Right cardiac atrium (tissue), 5 donors: ENCODE results near the gene CTNND1. TPM values are rescaled to one million over a fixed set of nuclear protein-coding genes. Genes with fewer than 3 reads are reported as not detected.

Source experiments
- ATAC-seq, 2 donors: fragments of 200-7000 bp; cut with Tn5 transposase; one replicate each; pipeline versions ENCODE4 v1.8.0 to v1.9.1; 2020; ENCODE audit warnings: moderate library complexity in 2 of 2, mild to moderate bottlenecking in 1 of 2
- DNase-seq, 3 donors: peaks; one replicate each; pipeline ENCODE4 v3.0.0-alpha.2; 2020
- H3K27ac ChIP-seq: one replicate; pipeline ENCODE4 v1.5.1; 2013; ENCODE audit warnings: mild to moderate bottlenecking, low read length, control low read depth, moderate library complexity
- H3K27me3 ChIP-seq: one replicate; pipeline ENCODE4 v1.6.1; 2013; ENCODE audit not compliant: control insufficient read depth, insufficient read depth
- H3K4me1 ChIP-seq: one replicate; pipeline ENCODE4 v1.6.1; 2013; ENCODE audit warnings: low read length; ENCODE audit not compliant: control insufficient read depth, insufficient read depth
- H3K4me3 ChIP-seq: one replicate; pipeline ENCODE4 v1.5.1; 2013; ENCODE audit warnings: low read length, control low read depth
- H3K9me3 ChIP-seq: one replicate; pipeline ENCODE4 v1.6.1; 2013; ENCODE audit warnings: low read length; ENCODE audit not compliant: control insufficient read depth
- WGBS: extraction: QIAGEN DNeasy Blood & Tissue Kit; methylation state at CpG from one replicate; pipeline ENCODE4 v1.1.7; 2013; 5-methylcytosine and 5-hydroxymethylcytosine counted together
- intact Hi-C, 4 donors: fragments of 100-400 bp; cut with DNase I; formaldehyde crosslinking; loops; one replicate each; pipeline versions ENCODE4 v1.11.0 to v1.14.0; 2022 to 2023
- polyA plus RNA-seq: library from polyadenylated mRNA; stranded (reverse); fragments of 200-250 nt; gene quantifications from one replicate; pipeline ENCODE4 v1.2.3, GENCODE V29; 2013
- total RNA-seq, 4 donors: library from RNA; stranded (reverse); fragmentation: NEBNext Ultra II Directional; extraction: Animal tissue kit (Norgen Biotek cat#: 25700); gene quantifications; one replicate each; pipeline ENCODE4 v1.2.1, GENCODE V29; 2021
- donor health status: healthy with polysubstance abuse.
- donor health status: DM: no; HTN: yes; CAD: no.
- donor health status: DM: no; HTN: no; CAD: no.
- donor health status: DM: no; HTN: yes; CAD: no; lungs with severe emphysema.
- donor health status: DM: yes; HTN: yes; CAD: no.

The CTNND1 gene
- total and polyA plus RNA-seq, 5 donors, result 32.2 to 98.6 (median 77.1) TPM

GRCh38 chr11:57735619-57736298 is 25.8 kb upstream of the CTNND1 start:
- intact Hi-C loops, result no loop called here
- no peak overlapping the region for H3K4me3 ChIP-seq
- ATAC-seq, result peak in 1 of 2 donors; percentile 6
- DNase-seq, result no peak
- H3K4me1 ChIP-seq, result no peaks in the 10 kb centered on the region
- no peaks in the 10 kb centered on the region for H3K9me3 ChIP-seq
- no peaks in the 10 kb centered on the region for H3K27me3 ChIP-seq
- WGBS, result 66% methylated on average over 3 of the region's 3 CpGs
- no peak overlapping the region for H3K27ac ChIP-seq

- Histone ChIP-seq H3K9me3 (no peaks in the 10 kb centered on the region), H3K27me3 (no peaks in the 10 kb centered on the region), H3K4me3 (peak within 1 kb of the TSS; percentile 65), H3K27ac (peak within 1 kb of the TSS; percentile 85), H3K4me1 (peaks cover 1% of the 10 kb centered on the region)
- ATAC-seq (peak; percentile 98 to 99), DNase-seq (peak; percentile 97 to 98 (median 98))
- WGBS, result under 1% methylated on average over 75 of the region's 75 CpGs
- intact Hi-C loops, result loop anchor here in 2 of 4 donors (10.0 kb wide), 1 partner anchor 63 kb away; no protein-coding TSS in a partner anchor
Observed at GRCh38 chr11:57741132-57742086, 20.2 kb upstream of the CTNND1 start, which contains the start of gene SELENOH. Gene SELENOH, plus strand, starts transcription at chr11:57741491. Its CDS starts 105 bp downstream, at chr11:57741596.

GRCh38 chr11:57742087-57742452 is 19.5 kb upstream of the CTNND1 start:
- Histone ChIP-seq H3K4me3 (peak overlapping the region; percentile 65), H3K4me1 (peaks cover 1% of the 10 kb centered on the region), H3K27ac (peak overlapping the region; percentile 85), H3K9me3 (no peaks in the 10 kb centered on the region), H3K27me3 (no peaks in the 10 kb centered on the region)
- no peak for ATAC-seq
- no peak for DNase-seq
- intact Hi-C loops, result loop anchor here in 2 of 4 donors (10.0 kb wide), 1 partner anchor 63 kb away; no protein-coding TSS in a partner anchor
- WGBS, result 2% methylated on average over 10 of the region's 10 CpGs

GRCh38 chr11:57744357-57744756 is 17.2 kb upstream of the CTNND1 start:
- DNase-seq (no peak), ATAC-seq (no peak)
- Histone ChIP-seq H3K9me3 (no peaks in the 10 kb centered on the region), H3K4me3 (no peak overlapping the region), H3K27ac (no peak overlapping the region), H3K4me1 (peaks cover 1% of the 10 kb centered on the region), H3K27me3 (no peaks in the 10 kb centered on the region)
- intact Hi-C loops, result loop anchor here in 2 of 4 donors (10.0 kb wide), 1 partner anchor 60 kb away; no protein-coding TSS in a partner anchor
- 80% methylated on average over 2 of the region's 2 CpGs for WGBS

GRCh38 chr11:57745206-57745605 is 16.4 kb upstream of the CTNND1 start:
- ATAC-seq (no peak), DNase-seq (no peak)

GRCh38 chr11:57746920-57747319 is 14.7 kb upstream of the CTNND1 start:
- no peaks in the 10 kb centered on the region for H3K9me3 ChIP-seq
- DNase-seq, result no peak
- intact Hi-C loops, result loop anchor here in 2 of 4 donors (10.0 kb wide), 1 partner anchor 58 kb away; no protein-coding TSS in a partner anchor
- ATAC-seq, result no peak
- H3K27me3 ChIP-seq, result no peaks in the 10 kb centered on the region
- peaks cover 3% of the 10 kb centered on the region for H3K4me1 ChIP-seq
- no peak overlapping the region for H3K27ac ChIP-seq
- 81% methylated on average over 1 of the region's 1 CpG for WGBS
- H3K4me3 ChIP-seq, result no peak overlapping the region

More at GRCh38 chr11:57745206-57745605, 16.4 kb upstream of the CTNND1 start:
- Histone ChIP-seq H3K4me3 (no peak overlapping the region), H3K27ac (no peak overlapping the region), H3K27me3 (no peaks in the 10 kb centered on the region), H3K4me1 (peaks cover 1% of the 10 kb centered on the region), H3K9me3 (no peaks in the 10 kb centered on the region)
- WGBS, result 76% methylated on average over 5 of the region's 5 CpGs
- intact Hi-C loops, result loop anchor here in 2 of 4 donors (10.0 kb wide), 1 partner anchor 60 kb away; no protein-coding TSS in a partner anchor

GRCh38 chr11:57751176-57751575 is 10.4 kb upstream of the CTNND1 start:
- intact Hi-C loops, result loop anchor here in 2 of 4 donors (5.0 kb wide), 1 partner anchor 51 kb away; no protein-coding TSS in a partner anchor
- Histone ChIP-seq H3K27me3 (no peaks in the 10 kb centered on the region), H3K27ac (no peak overlapping the region), H3K4me3 (no peak overlapping the region), H3K9me3 (no peaks in the 10 kb centered on the region), H3K4me1 (peaks cover 4% of the 10 kb centered on the region)
- no peak for ATAC-seq
- DNase-seq, result no peak

GRCh38 chr11:57751676-57752253 is 9.8 kb upstream of the CTNND1 start, which contains the start of gene BTBD18:
Gene BTBD18, minus strand, starts transcription at chr11:57751819. Its CDS starts 631 bp downstream, at chr11:57751188.
- intact Hi-C loops, result loop anchor here in 2 of 4 donors (5.0 kb wide), 1 partner anchor 51 kb away; no protein-coding TSS in a partner anchor
- no peaks in the 10 kb centered on the region for H3K9me3 ChIP-seq
- no peaks in the 10 kb centered on the region for H3K27me3 ChIP-seq
- peak within 1 kb of the TSS; percentile 30 for H3K27ac ChIP-seq
- H3K4me3 ChIP-seq, result no peak within 1 kb of the TSS
- 45% methylated on average over 10 of the region's 10 CpGs for WGBS
- H3K4me1 ChIP-seq, result peaks cover 4% of the 10 kb centered on the region
- ATAC-seq (peak; percentile 84), DNase-seq (peak in 2 of 3 donors; percentile 27 to 41)

- intact Hi-C loops, result loop anchor here in 2 of 4 donors (5.0 kb wide), 1 partner anchor 49 kb away; no protein-coding TSS in a partner anchor
- no peak overlapping the region for H3K4me3 ChIP-seq
- no peaks in the 10 kb centered on the region for H3K9me3 ChIP-seq
- DNase-seq (peak in 2 of 3 donors; percentile 39 to 49), ATAC-seq (peak in 1 of 2 donors; percentile 30)
- H3K27me3 ChIP-seq, result no peaks in the 10 kb centered on the region
- 96% methylated on average over 30 of the region's 30 CpGs for WGBS
- no peak overlapping the region for H3K27ac ChIP-seq
- H3K4me1 ChIP-seq, result peaks cover 4% of the 10 kb centered on the region
Observed at GRCh38 chr11:57752954-57753353, 8.6 kb upstream of the CTNND1 start.

- intact Hi-C loops, result no loop called here
- DNase-seq, result no peak
- no peak overlapping the region for H3K27ac ChIP-seq
- no peaks in the 10 kb centered on the region for H3K4me1 ChIP-seq
- no peaks in the 10 kb centered on the region for H3K27me3 ChIP-seq
- no peak overlapping the region for H3K4me3 ChIP-seq
- ATAC-seq, result no peak
- 84% methylated on average over 3 of the region's 3 CpGs for WGBS
- H3K9me3 ChIP-seq, result no peaks in the 10 kb centered on the region
Observed at GRCh38 chr11:57758174-57758573, 3.4 kb upstream of the CTNND1 start.
